GM18508 (cell line): Measurements from ENCODE around the gene FBXO38.
"Not testable (repeated sequence)": the region's sequence is repeated elsewhere in the genome, so short reads cannot be mapped to it uniquely, and the experiment has no call there.

Experiments used
- ATAC-seq: cut with Tn5 transposase; IDR thresholded peaks from one replicate; pipeline ENCODE4 v1.9.1; 2021; ENCODE audit warnings: moderate number of reproducible peaks; ENCODE audit not compliant: insufficient read depth, unreplicated experiment

FBXO38 gene

GRCh38 chr5:148466236-148466580, 82.5 kb downstream of the FBXO38 start:
- ATAC-seq: no peak

GRCh38 chr5:148467958-148468357, 84.2 kb downstream of the FBXO38 start:
- no peak for ATAC-seq

- not testable (repeated sequence) for ATAC-seq
These were observed 85.0 kb downstream of the FBXO38 start for GRCh38 chr5:148468746-148469145.

GRCh38 chr5:148469501-148469935, 85.8 kb downstream of the FBXO38 start:
- ATAC-seq: no peak

- ATAC-seq: no peak
These were observed 87.6 kb downstream of the FBXO38 start for GRCh38 chr5:148471379-148471778.

- no peak for ATAC-seq
These were observed 90.3 kb downstream of the FBXO38 start for GRCh38 chr5:148474025-148474511.

- ATAC-seq: no peak
These were observed 92.5 kb downstream of the FBXO38 start for GRCh38 chr5:148476302-148476701.

GRCh38 chr5:148477429-148477828, 93.7 kb downstream of the FBXO38 start:
- ATAC-seq: no peak

- no peak for ATAC-seq
These were observed 98.4 kb downstream of the FBXO38 start for GRCh38 chr5:148482196-148482595.

GRCh38 chr5:148482697-148483462, 99.1 kb downstream of the FBXO38 start:
- peak; percentile 81 for ATAC-seq

- ATAC-seq: no peak
These were observed 100.0 kb downstream of the FBXO38 start for GRCh38 chr5:148483750-148484149.

- ATAC-seq: no peak
These were observed 100.9 kb downstream of the FBXO38 start for GRCh38 chr5:148484651-148485050.

- no peak for ATAC-seq
These were observed 102.7 kb downstream of the FBXO38 start for GRCh38 chr5:148486456-148486855.

GRCh38 chr5:148488757-148489156, 105.0 kb downstream of the FBXO38 start:
- ATAC-seq: no peak

- ATAC-seq: no peak
These were observed 107.4 kb downstream of the FBXO38 start for GRCh38 chr5:148491015-148491792.

- no peak for ATAC-seq
These were observed 108.0 kb downstream of the FBXO38 start for GRCh38 chr5:148491793-148492184.

- no peak for ATAC-seq
These were observed 108.6 kb downstream of the FBXO38 start for GRCh38 chr5:148492351-148492750.
